Dermis microvascular lymphatic vessel endothelial cell (primary cell): ENCODE results near the gene UFD1. TPM values are rescaled to one million over a fixed set of nuclear protein-coding genes. Genes with fewer than 3 reads are reported as not detected.

ENCODE experiments used
- DNase-seq, 2 donors: peaks; one replicate each; pipeline versions ENCODE4 v3.0.0 to v3.0.0-alpha.2; 2010; ENCODE audit warnings: low read depth in 2 of 2
- total RNA-seq: library from RNA; depleted of rRNA; stranded (reverse); fragments of >200 nt; gene quantifications from 2 replicates; pipeline ENCODE4 v1.2.1, GENCODE V29; 2014

Gene UFD1
- total RNA-seq, 1 donor from 2014 or later: 119 TPM

DNA sequence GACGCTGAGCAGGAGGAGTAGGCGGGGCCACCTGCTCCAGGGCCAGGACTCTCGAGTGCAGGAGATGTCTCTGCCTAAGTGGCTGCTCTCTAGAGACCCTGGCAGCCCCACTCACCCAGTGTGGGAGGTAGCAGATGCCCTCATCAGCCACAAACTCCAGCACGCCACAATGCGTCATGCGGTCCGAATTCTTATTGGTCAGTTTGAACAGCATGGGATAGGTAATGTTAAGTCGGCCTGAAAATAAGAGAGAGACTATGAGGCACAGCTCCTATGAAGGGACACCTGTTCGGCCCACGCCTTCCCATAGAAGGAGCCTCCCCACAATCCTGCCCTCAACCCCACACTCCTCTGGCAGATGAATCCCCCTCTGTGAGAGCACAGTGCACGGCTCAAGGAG is 7.4 kb downstream of the UFD1 start:
- no peak for DNase-seq

DNA sequence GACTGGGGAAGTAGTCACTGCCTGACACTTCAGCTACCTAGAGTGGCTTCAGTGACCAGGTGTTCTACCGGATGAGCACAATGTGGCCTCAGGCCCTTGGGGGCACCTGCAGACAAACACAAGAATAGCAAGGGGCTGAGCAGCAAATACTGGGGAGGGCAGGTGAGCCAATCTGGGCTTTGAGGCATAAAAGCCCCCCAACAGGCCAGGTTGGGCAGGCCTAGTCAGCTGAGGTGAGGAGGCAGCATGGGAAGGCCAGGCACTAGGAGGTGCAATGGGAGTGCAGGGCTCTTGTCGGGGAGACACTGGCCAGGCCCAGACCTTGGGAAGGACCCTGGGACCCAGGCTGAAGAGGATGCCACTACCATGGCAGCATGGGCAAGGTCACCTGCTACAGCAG is 9.0 kb downstream of the UFD1 start:
- no peak for DNase-seq

DNA sequence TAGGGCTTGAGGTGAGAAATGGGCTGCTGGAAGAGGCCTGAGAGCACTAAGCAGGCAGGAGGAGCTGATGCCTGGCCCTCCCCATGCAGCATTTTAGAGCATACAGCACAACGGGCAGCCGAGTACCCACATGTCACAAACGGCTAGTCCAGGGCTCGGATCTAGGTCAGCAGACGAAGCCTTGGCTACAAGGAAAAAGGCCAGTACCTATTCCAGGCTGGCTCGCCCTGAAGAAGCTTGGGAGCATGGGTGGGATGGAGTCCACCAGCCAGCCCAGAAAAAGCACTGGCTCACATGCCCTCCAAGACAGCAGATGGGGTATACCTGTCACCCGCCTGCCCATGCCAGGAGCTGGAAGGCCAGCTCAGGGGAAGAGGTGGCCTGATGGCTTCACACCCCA is 9.6 kb downstream of the UFD1 start:
- no peak for DNase-seq

- no peak for DNase-seq
These were observed 11.1 kb downstream of the UFD1 start for GRCh38 chr22:19467912-19468311.

GRCh38 chr22:19466848-19467752 is 11.9 kb downstream of the UFD1 start:
- DNase-seq: no peak

DNA sequence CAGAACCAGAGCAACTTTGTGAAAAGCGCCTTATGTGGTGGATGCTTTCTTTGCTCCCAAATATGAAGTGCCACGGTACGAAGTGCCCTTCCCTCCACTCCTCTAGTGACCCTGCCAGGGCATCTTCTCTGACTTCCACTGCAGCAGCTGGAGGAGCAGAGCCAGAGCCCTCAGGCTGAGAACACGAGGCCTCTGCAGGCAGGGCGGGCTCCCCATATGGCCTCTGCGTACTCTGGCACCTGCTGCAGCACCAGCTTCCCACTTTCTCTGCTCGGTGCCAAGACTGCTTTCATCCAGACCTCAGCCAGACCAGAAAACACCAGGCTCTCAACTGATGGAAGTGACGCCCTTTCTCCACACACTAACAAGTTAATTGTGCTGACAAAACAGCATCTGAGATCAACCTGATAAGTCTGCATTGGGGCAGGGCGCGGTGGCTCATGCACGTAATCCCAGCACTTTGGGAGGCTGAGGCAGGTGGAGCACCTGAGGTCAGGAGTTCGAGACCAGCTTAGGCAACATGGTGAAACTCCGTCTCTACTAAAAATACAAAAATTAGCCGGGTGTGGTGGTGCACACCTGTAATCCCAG is 12.8 kb downstream of the UFD1 start:
- no peak for DNase-seq

- DNase-seq: no peak
These were observed 14.0 kb downstream of the UFD1 start for GRCh38 chr22:19464975-19465374.

DNA sequence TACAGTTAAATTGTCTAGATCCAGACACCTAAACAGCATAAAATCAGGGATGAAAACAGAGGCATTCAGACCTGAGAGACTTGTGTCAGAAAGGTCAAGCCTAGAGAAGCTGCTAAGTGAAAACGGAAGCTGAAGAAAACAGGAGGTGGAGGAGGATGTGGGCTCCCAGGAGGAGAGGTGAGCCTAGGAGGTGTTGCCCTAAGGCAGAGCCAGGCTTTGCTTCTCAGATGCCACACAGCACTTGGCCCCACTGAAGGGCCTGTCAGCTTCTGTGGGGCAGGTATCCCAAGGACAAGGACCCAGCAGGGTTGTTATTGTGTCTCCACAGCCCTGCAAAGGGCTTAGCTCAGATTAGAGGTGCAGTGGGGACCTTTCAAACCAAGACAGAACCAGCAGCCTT is 14.4 kb downstream of the UFD1 start:
- DNase-seq: no peak

DNA sequence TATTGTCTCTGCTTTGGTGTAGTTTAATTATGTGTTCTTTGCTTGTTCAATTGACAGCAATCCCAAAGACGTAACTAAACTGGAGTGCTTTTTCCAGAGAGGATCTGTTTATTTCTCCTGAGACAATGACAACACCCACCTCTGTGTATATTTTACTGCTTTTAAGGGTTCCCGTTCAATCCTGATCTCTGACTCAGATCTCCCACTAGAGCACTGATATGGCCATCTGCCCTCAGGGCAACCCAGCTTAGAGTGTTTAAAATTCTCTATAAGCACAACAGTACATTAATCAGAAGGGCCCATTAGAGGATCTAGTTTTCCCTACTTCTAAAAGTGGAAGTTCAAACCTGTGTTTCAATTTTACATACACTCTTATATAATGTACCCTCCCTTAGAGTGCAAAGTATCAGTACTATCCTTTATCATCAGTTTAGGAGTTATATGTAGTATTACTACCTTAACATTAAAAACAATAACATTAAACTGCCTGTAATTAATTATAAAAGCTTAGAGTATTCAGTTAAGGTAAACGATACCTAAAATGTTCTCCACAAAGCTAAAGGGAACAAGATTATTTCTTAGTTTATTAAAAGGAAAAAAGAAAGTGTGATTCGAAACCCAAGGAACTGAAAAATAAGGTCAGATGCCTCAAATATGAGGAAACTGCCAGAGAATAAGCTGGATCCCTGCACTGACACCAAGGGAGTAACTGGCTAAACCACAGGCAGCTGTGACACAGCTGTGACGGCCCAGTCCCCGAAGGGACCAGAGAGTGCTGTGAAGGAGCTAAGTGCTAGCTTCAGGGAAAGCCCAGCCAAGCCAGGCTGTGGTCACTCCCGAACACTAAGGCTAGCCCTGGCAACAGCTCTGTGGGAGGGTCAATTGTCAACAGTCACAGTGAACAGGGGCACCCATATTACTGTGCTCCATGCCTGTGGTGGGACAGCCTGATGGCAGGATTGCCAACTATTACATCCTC is 15.2 kb downstream of the UFD1 start:
- DNase-seq: no peak

DNA sequence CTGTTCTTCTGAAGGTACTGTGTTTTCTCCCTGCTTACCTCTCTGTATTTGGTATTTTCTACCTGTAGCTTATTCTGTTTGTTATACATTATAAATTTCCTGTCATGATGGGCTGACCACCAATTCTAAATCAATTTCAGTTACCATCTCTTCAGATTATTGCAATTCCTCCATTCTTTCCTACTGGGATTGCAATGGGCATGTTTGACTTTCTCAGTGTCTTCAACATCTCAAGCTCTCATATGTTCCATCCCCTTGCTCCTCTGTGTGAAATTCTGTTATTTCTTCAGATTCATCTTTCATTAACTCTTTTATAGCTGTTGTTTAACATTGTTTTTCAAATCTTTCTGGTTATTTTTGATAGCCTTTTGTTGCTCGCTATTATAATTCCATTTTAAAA is 16.0 kb downstream of the UFD1 start:
- DNase-seq: no peak

- DNase-seq: no peak
These were observed 17.5 kb downstream of the UFD1 start for GRCh38 chr22:19461506-19461905.

- no peak for DNase-seq
These were observed 19.0 kb downstream of the UFD1 start for GRCh38 chr22:19460036-19460435.

DNA sequence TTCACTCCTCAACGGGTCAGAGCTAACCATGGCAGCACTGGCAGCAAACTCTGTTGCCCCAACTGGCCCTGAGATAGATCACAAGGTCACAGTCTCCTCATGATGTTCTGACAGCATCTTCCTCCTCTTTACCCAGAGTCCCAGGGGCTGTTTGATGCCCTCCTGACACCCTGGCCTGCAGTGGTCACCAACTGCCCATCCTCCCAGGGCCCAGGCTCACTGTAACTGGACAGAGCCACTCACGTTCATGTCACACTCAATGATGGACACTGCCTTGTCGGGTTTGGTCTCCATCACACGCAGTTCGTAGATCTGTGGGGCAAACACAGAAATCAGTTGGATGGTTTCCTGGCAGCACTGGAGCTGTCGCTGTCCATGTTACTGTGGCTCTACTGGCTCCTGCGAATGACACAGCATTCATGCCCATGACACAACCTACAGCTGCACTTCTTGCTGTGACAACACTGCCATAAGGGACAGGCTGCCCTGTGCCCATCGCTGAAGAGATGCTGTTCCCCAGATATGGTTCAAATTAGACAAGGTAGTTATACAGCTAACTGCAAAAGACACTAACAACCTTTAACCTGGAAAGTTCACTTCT is 21.1 kb downstream of the UFD1 start:
- no peak for DNase-seq

- DNase-seq: no peak
These were observed 22.5 kb downstream of the UFD1 start for GRCh38 chr22:19456541-19456940.

DNA sequence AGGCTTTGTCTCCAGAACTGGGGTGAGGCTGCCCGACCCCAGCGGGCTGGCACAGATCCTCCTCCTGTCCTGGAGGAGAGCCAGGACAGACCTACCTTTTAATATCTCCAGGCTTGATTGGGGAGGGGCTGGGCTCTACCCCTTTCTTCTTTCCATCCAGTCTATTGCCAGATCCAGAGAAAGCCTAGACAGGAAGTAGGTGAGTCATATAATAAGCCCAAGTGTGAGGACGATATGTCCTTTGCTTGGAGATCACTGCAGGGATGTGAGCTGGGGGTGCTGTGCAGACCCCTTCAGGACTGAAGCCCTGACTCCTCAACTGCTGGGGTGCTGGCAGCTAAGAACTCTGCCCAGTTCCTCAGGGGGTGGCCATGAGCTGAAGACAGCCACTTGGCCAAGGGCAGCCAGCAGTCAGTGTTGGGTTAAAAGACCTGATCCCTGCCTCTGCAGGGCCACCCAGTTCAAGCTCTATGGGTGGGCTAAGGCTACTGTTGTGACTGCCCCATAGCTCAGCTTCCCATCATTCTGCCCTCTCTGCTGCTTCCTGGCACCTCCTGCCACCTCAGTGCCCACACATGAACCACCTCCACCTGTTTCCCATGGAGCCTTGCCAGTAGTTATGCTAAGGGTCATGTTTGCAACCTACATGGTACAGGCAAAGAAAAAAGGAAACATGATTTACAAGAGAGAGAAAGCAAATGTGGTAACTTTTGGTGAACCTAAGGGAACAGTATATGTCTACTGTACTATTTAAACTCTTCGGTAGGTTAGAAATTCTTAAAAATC is 23.2 kb downstream of the UFD1 start:
- DNase-seq: peak in 1 of 2 donors; percentile 50

DNA sequence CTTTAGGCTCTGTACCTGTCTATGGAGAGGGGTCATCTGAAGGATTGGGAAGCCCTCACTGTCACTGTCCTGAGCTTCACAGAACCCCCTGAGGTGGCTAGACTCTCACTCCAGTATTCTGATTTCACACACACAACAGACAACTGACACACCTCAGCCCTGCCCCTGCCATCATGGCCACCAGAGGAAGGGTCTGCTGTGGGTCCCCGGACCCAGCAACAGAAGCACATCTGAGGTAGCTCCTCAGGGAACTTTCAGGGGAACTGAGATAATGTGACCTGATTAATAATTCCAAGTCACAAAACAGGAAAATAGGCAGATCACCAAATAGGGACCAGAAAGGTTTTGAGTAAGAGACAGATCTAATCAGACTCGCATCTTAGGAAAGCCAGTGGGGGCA is 24.0 kb downstream of the UFD1 start:
- DNase-seq: no peak

- no peak for DNase-seq
These were observed 24.8 kb downstream of the UFD1 start for GRCh38 chr22:19454156-19454555.

- DNase-seq: no peak
These were observed 25.3 kb downstream of the UFD1 start for GRCh38 chr22:19453718-19454117.

GRCh38 chr22:19451570-19451969 is 27.4 kb downstream of the UFD1 start:
- DNase-seq: no peak

DNA sequence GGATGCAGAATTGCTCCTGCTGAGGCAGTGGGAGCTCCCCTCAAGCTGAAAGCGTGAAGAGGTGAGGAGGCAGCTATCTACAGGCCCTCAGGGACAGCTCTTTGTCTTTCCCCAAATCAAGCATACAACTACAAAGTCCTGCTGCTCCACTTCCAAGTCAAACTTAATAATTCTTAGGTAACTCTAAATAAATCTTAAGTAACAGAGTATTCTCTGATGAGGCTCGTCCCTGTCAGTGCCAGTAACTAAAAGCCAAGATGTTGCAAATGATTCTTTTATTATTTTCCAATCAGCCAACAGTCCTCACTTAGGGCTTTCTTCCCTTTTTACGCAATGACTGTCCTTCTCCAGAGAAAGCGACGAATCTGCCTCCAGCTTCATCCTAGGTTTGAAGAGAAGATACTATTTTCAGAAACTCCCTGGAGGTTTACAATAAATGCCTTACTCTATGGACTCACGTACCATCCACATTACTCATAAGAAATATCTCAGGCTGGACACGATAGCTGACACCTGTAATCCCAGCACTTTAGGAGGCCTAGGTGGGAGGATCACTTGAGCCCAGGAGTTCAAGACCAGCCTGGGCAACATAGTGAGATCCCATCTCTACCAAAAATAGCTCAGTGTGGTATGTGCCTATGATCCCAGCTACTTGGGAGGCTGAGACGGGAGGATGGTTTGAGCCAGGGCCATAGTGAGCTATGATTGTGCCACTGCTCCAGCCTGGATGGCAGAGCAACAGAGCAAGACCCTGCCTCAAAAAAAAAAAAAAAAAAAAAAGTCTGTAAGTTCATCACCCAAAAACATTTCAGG is 28.4 kb downstream of the UFD1 start:
- no peak for DNase-seq
